GM23338 (cell line): ENCODE measurements around the gene FNIP2. TPM values are rescaled to one million over a fixed set of nuclear protein-coding genes. Genes with fewer than 3 reads are reported as not detected.

Experiments
- ATAC-seq: fragments of 200-7000 bp; cut with Tn5 transposase; 3 replicates; pipeline ENCODE4 v1.9.1; 2020
- DNase-seq: peaks from one replicate; pipeline ENCODE4 v3.0.0-alpha.2; 2015; ENCODE audit warnings: low spot score
- H2AFZ ChIP-seq: fragments of 200-600 bp; sonication (generic); 2 replicates; pipeline ENCODE4 v1.8.0; 2016; ENCODE audit warnings: antibody characterized with exemption, mild to moderate bottlenecking, moderate library complexity
- H3F3A ChIP-seq: fragments of 200-600 bp; sonication (generic); replicated peaks from 2 replicates; pipeline ENCODE4 v1.8.0; 2017; ENCODE audit warnings: antibody characterized with exemption, mixed run types, low read depth
- H3K27ac ChIP-seq: fragments of 200-600 bp; sonication (generic); 2 replicates; pipeline ENCODE4 v1.6.1; 2016; ENCODE audit warnings: low read depth
- H3K27me3 ChIP-seq: fragments of 200-600 bp; sonication (generic); 2 replicates; pipeline ENCODE4 v1.8.0; 2016; ENCODE audit warnings: mild to moderate bottlenecking, mixed run types, moderate library complexity; ENCODE audit not compliant: insufficient read depth
- H3K36me3 ChIP-seq: fragments of 200-600 bp; sonication (generic); 2 replicates; pipeline ENCODE4 v1.8.0; 2016; ENCODE audit warnings: mild to moderate bottlenecking; ENCODE audit not compliant: insufficient read depth
- H3K4me1 ChIP-seq: fragments of 200-600 bp; sonication (generic); 2 replicates; pipeline ENCODE4 v1.8.0; 2016; ENCODE audit warnings: mild to moderate bottlenecking, moderate library complexity; ENCODE audit not compliant: insufficient read depth
- H3K4me2 ChIP-seq: fragments of 200-600 bp; sonication (generic); 2 replicates; pipeline ENCODE4 v1.7.1; 2017; ENCODE audit warnings: mixed run types
- H3K4me3 ChIP-seq: fragments of 200-600 bp; sonication (generic); 2 replicates; pipeline ENCODE4 v1.6.1; 2016; ENCODE audit warnings: mixed run types
- H3K79me2 ChIP-seq: fragments of 200-600 bp; sonication (generic); replicated peaks from 2 replicates; pipeline ENCODE4 v1.8.0; 2017; ENCODE audit warnings: mild to moderate bottlenecking; ENCODE audit not compliant: insufficient read depth
- H3K9me2 ChIP-seq: fragments of 200-600 bp; sonication (generic); 2 replicates; pipeline ENCODE4 v1.8.0; 2017; ENCODE audit not compliant: insufficient read depth
- H4K20me1 ChIP-seq: fragments of 200-600 bp; sonication (generic); replicated peaks from 2 replicates; pipeline ENCODE4 v1.8.0; 2017; ENCODE audit warnings: mild to moderate bottlenecking; ENCODE audit not compliant: insufficient read depth
- H3K27ac Mint-ChIP-seq: 2 replicates; pipeline ENCODE4 v1.8.0; 2020; ENCODE audit warnings: inconsistent platforms, mild to moderate bottlenecking, moderate library complexity, mixed read lengths
- H3K27me3 Mint-ChIP-seq: 3 replicates; pipeline ENCODE4 v1.8.0; 2022; ENCODE audit warnings: low read depth, mild to moderate bottlenecking, moderate library complexity, mixed read lengths, inconsistent platforms; ENCODE audit not compliant: insufficient read depth, poor library complexity
- H3K36me3 Mint-ChIP-seq: 3 replicates; pipeline ENCODE4 v1.8.0; 2021; ENCODE audit warnings: low read depth, mild to moderate bottlenecking, inconsistent platforms, moderate library complexity, mixed read lengths
- H3K4me1 Mint-ChIP-seq: 3 replicates; pipeline ENCODE4 v1.8.0; 2020; ENCODE audit warnings: mild to moderate bottlenecking, inconsistent platforms, mixed read lengths
- H3K4me3 Mint-ChIP-seq: 3 replicates; pipeline ENCODE4 v1.8.0; 2021; ENCODE audit warnings: moderate library complexity, mild to moderate bottlenecking, inconsistent platforms, mixed read lengths
- H3K9me3 Mint-ChIP-seq: 3 replicates; pipeline ENCODE4 v1.8.0; 2020; ENCODE audit warnings: moderate library complexity, mild to moderate bottlenecking, inconsistent platforms, mixed read lengths
- CREB1 ChIP-seq: fragments of 250-450 bp; sonication (Bioruptor Pico); IDR thresholded peaks from 2 replicates; pipeline ENCODE4 v1.5.0; 2020; ENCODE audit warnings: low read depth, mild to moderate bottlenecking, moderate library complexity
- EZH2 ChIP-seq: fragments of 200-600 bp; sonication (generic); IDR thresholded peaks from one replicate; pipeline ENCODE4 v1.8.0; 2017; ENCODE audit warnings: antibody characterized with exemption, mild to moderate bottlenecking, low read depth; ENCODE audit not compliant: unreplicated experiment
- EZH2phosphoT487 ChIP-seq: fragments of 200-600 bp; sonication (generic); IDR thresholded peaks from one replicate; pipeline ENCODE4 v1.8.1; 2018; ENCODE audit warnings: antibody characterized with exemption; ENCODE audit not compliant: unreplicated experiment
- JUNB ChIP-seq: IDR thresholded peaks from one replicate; pipeline ENCODE4 v1.6.1; 2016; ENCODE audit warnings: antibody characterized with exemption; ENCODE audit not compliant: unreplicated experiment
- POLR2AphosphoS5 ChIP-seq: IDR thresholded peaks from 2 replicates; pipeline ENCODE4 v1.6.1; 2016; ENCODE audit warnings: antibody characterized with exemption, low read depth
- STAT1 ChIP-seq: IDR thresholded peaks from one replicate; pipeline ENCODE4 v1.6.1; 2016; ENCODE audit warnings: antibody characterized with exemption; ENCODE audit not compliant: unreplicated experiment
- ZNF114 ChIP-seq: fragments of 250-450 bp; sonication (Bioruptor Pico); IDR thresholded peaks from 2 replicates; pipeline ENCODE4 v1.5.0; 2020; ENCODE audit warnings: mild to moderate bottlenecking, moderate library complexity
- ZNF331 ChIP-seq: fragments of 250-450 bp; sonication (Bioruptor Pico); IDR thresholded peaks from 2 replicates; pipeline ENCODE4 v1.5.0; 2020; ENCODE audit warnings: low read depth, mild to moderate bottlenecking, moderate library complexity
- polyA plus RNA-seq: library from polyadenylated mRNA; unstranded; fragments of >200 nt; fragmentation: Nextera tagmentation; extraction: Ambion mirVana; gene quantifications from 2 replicates; pipeline ENCODE4 v1.2.1, GENCODE V29; 2016
- total RNA-seq: library from RNA; depleted of rRNA; stranded (reverse); fragments of >200 nt; shearing (Covaris generic); gene quantifications from 2 replicates; pipeline ENCODE4 v1.2.3, GENCODE V29; 2014
- TF ChIP-seq, protein P1 (sequence below), 2 experiments: fragments of 200-600 bp in 1 of 2; sonication (generic) in 1 of 2; conservative IDR thresholded peaks; 2 replicates each; pipeline versions ENCODE4 v1.5.1 to v1.6.1; 2016 to 2017; ENCODE audit warnings: antibody characterized with exemption in 2 of 2, low read depth in 2 of 2, mild to moderate bottlenecking in 2 of 2, moderate library complexity in 1 of 2
- TF ChIP-seq, protein P2 (sequence below): IDR thresholded peaks from one replicate; pipeline ENCODE4 v1.6.1; 2018; ENCODE audit warnings: antibody characterized with exemption; ENCODE audit not compliant: unreplicated experiment
- TF ChIP-seq, protein P3 (sequence below): fragments of 250-450 bp; sonication (Bioruptor Pico); IDR thresholded peaks from 2 replicates; pipeline ENCODE4 v1.5.0; 2020; ENCODE audit warnings: mild to moderate bottlenecking, moderate library complexity

The FNIP2 gene
- total and polyA plus RNA-seq, 2 experiments from 2014 or later = 2.7 to 17.2 TPM

DNA sequence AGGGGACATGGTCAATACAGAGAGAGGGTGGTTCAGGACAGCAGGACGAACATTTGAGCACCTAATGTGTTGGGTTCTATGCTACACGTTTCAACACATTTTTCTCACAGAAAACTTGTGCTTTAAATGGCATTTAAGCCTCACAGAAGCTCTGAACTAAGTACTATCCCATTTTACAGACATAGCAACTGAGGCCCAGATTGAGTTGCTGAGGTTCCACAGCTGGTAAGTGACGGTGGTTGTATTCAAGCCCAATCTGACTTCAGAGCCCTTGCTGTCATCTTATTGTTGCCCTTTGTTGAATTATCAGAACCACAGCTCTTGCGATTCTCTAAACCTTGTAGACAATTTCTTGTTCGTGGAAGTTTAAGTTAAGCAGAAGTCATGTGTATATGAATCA is 116.7 kb downstream of the FNIP2 start (continued):
- TF ChIP-seq POLR2AphosphoS5 = no peak
- no peak for TF ChIP-seq STAT1
- TF ChIP-seq ZNF114 (CRISPR knock-in tag) = no peak
- TF ChIP-seq, protein P1, sequence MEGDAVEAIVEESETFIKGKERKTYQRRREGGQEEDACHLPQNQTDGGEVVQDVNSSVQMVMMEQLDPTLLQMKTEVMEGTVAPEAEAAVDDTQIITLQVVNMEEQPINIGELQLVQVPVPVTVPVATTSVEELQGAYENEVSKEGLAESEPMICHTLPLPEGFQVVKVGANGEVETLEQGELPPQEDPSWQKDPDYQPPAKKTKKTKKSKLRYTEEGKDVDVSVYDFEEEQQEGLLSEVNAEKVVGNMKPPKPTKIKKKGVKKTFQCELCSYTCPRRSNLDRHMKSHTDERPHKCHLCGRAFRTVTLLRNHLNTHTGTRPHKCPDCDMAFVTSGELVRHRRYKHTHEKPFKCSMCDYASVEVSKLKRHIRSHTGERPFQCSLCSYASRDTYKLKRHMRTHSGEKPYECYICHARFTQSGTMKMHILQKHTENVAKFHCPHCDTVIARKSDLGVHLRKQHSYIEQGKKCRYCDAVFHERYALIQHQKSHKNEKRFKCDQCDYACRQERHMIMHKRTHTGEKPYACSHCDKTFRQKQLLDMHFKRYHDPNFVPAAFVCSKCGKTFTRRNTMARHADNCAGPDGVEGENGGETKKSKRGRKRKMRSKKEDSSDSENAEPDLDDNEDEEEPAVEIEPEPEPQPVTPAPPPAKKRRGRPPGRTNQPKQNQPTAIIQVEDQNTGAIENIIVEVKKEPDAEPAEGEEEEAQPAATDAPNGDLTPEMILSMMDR (conservative IDR thresholded peaks at IDR 0.05; ENCODE audit: low read depth in 2 of 2) = no peak
- TF ChIP-seq CREB1 (CRISPR knock-in tag) = no peak
- no peak for TF ChIP-seq ZNF331 (CRISPR knock-in tag)
- TF ChIP-seq JUNB = no peak
- no peak for TF ChIP-seq EZH2phosphoT487
- TF ChIP-seq, protein P2, sequence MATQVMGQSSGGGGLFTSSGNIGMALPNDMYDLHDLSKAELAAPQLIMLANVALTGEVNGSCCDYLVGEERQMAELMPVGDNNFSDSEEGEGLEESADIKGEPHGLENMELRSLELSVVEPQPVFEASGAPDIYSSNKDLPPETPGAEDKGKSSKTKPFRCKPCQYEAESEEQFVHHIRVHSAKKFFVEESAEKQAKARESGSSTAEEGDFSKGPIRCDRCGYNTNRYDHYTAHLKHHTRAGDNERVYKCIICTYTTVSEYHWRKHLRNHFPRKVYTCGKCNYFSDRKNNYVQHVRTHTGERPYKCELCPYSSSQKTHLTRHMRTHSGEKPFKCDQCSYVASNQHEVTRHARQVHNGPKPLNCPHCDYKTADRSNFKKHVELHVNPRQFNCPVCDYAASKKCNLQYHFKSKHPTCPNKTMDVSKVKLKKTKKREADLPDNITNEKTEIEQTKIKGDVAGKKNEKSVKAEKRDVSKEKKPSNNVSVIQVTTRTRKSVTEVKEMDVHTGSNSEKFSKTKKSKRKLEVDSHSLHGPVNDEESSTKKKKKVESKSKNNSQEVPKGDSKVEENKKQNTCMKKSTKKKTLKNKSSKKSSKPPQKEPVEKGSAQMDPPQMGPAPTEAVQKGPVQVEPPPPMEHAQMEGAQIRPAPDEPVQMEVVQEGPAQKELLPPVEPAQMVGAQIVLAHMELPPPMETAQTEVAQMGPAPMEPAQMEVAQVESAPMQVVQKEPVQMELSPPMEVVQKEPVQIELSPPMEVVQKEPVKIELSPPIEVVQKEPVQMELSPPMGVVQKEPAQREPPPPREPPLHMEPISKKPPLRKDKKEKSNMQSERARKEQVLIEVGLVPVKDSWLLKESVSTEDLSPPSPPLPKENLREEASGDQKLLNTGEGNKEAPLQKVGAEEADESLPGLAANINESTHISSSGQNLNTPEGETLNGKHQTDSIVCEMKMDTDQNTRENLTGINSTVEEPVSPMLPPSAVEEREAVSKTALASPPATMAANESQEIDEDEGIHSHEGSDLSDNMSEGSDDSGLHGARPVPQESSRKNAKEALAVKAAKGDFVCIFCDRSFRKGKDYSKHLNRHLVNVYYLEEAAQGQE = no peak

DNA sequence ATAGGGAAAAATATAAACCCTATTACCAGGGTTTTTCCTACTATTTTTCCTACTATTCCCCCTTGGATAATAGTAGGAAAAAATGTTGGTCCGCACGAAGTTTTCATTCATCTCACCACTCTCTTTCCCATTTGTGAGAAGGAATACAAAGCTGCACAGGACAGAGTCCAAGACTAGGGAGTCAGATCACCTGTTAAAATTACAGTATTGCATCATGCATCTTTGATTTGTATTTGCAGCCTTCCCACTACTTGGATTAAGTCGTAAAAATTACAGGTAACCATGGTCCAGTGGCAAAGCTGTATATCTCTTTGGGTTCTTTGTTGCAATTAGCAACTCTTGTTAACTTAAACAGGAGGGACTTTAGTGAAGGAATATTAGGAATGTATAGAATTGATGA is 121.5 kb downstream of the FNIP2 start:
- Mint-ChIP-seq H3K4me1 (peaks cover 25% of the 10 kb centered on the region), H3K27me3 (no peaks in the 10 kb centered on the region), H3K9me3 (no peaks in the 10 kb centered on the region), H3K27ac (no peak overlapping the region), H3K4me3 (no peak overlapping the region), H3K36me3 (no peaks in the 10 kb centered on the region)
- no peak for DNase-seq
- Histone ChIP-seq H3K27ac (no peak overlapping the region), H2AFZ (no peak overlapping the region), H3K4me3 (no peak overlapping the region), H4K20me1 (no peaks in the 10 kb centered on the region), H3K9me2 (no peaks in the 10 kb centered on the region), H3K36me3 (no peaks in the 10 kb centered on the region), H3K4me2 (no peak overlapping the region), H3K79me2 (no peaks in the 10 kb centered on the region), H3K4me1 (no peaks in the 10 kb centered on the region; the same call in 1 of the 2 replicates), H3K27me3 (no peaks in the 10 kb centered on the region), H3F3A (no peaks in the 10 kb centered on the region)
- ATAC-seq = no peak
- TF ChIP-seq, protein P2 = no peak
- TF ChIP-seq, protein P3, sequence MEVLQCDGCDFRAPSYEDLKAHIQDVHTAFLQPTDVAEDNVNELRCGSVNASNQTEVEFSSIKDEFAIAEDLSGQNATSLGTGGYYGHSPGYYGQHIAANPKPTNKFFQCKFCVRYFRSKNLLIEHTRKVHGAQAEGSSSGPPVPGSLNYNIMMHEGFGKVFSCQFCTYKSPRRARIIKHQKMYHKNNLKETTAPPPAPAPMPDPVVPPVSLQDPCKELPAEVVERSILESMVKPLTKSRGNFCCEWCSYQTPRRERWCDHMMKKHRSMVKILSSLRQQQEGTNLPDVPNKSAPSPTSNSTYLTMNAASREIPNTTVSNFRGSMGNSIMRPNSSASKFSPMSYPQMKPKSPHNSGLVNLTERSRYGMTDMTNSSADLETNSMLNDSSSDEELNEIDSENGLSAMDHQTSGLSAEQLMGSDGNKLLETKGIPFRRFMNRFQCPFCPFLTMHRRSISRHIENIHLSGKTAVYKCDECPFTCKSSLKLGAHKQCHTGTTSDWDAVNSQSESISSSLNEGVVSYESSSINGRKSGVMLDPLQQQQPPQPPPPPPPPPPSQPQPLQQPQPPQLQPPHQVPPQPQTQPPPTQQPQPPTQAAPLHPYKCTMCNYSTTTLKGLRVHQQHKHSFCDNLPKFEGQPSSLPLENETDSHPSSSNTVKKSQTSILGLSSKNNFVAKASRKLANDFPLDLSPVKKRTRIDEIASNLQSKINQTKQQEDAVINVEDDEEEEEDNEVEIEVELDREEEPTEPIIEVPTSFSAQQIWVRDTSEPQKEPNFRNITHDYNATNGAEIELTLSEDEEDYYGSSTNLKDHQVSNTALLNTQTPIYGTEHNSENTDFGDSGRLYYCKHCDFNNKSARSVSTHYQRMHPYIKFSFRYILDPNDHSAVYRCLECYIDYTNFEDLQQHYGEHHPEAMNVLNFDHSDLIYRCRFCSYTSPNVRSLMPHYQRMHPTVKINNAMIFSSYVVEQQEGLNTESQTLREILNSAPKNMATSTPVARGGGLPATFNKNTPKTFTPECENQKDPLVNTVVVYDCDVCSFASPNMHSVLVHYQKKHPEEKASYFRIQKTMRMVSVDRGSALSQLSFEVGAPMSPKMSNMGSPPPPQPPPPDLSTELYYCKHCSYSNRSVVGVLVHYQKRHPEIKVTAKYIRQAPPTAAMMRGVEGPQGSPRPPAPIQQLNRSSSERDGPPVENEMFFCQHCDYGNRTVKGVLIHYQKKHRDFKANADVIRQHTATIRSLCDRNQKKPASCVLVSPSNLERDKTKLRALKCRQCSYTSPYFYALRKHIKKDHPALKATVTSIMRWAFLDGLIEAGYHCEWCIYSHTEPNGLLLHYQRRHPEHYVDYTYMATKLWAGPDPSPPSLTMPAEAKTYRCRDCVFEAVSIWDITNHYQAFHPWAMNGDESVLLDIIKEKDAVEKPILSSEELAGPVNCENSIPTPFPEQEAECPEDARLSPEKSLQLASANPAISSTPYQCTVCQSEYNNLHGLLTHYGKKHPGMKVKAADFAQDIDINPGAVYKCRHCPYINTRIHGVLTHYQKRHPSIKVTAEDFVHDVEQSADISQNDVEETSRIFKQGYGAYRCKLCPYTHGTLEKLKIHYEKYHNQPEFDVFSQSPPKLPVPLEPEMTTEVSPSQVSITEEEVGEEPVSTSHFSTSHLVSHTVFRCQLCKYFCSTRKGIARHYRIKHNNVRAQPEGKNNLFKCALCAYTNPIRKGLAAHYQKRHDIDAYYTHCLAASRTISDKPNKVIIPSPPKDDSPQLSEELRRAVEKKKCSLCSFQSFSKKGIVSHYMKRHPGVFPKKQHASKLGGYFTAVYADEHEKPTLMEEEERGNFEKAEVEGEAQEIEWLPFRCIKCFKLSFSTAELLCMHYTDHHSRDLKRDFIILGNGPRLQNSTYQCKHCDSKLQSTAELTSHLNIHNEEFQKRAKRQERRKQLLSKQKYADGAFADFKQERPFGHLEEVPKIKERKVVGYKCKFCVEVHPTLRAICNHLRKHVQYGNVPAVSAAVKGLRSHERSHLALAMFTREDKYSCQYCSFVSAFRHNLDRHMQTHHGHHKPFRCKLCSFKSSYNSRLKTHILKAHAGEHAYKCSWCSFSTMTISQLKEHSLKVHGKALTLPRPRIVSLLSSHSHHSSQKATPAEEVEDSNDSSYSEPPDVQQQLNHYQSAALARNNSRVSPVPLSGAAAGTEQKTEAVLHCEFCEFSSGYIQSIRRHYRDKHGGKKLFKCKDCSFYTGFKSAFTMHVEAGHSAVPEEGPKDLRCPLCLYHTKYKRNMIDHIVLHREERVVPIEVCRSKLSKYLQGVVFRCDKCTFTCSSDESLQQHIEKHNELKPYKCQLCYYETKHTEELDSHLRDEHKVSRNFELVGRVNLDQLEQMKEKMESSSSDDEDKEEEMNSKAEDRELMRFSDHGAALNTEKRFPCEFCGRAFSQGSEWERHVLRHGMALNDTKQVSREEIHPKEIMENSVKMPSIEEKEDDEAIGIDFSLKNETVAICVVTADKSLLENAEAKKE = no peak
- no peak for TF ChIP-seq STAT1
- no peak for TF ChIP-seq EZH2
